Lung (tissue), 12 donors: ENCODE results near the gene IRGQ. TPM values are rescaled to one million over a fixed set of nuclear protein-coding genes. Genes with fewer than 3 reads are reported as not detected.

Source experiments
- ATAC-seq: fragments of 200-7000 bp; cut with Tn5 transposase; one replicate; pipeline ENCODE4 v1.9.1; 2020; ENCODE audit warnings: moderate number of reproducible peaks; ENCODE audit not compliant: insufficient read depth, low FRiP score
- DNase-seq, 3 donors: peaks; one replicate each; pipeline ENCODE4 v3.0.0-alpha.2; 2013 to 2017
- H3K27ac ChIP-seq, 2 donors: one replicate each; pipeline ENCODE4 v1.5.1; 2013; ENCODE audit warnings: mild to moderate bottlenecking in 2 of 2, moderate library complexity in 2 of 2, control low read depth in 1 of 2, inconsistent platforms in 1 of 2, low read depth in 1 of 2, low read length in 1 of 2
- H3K27me3 ChIP-seq, 3 donors: one replicate each; pipeline ENCODE4 v1.5.1; 2013; ENCODE audit warnings: low read length in 2 of 3; ENCODE audit not compliant: control insufficient read depth in 3 of 3, insufficient read depth in 3 of 3
- H3K36me3 ChIP-seq, 4 donors: one replicate each; pipeline ENCODE4 v1.5.1; 2013; ENCODE audit warnings: low read length in 4 of 4, mild to moderate bottlenecking in 1 of 4, moderate library complexity in 1 of 4; ENCODE audit not compliant: control insufficient read depth in 4 of 4, insufficient read depth in 4 of 4
- H3K4me1 ChIP-seq, 5 donors: one replicate each; pipeline ENCODE4 v1.5.1; 2013; ENCODE audit warnings: low read length in 5 of 5, mild to moderate bottlenecking in 2 of 5, moderate library complexity in 1 of 5; ENCODE audit not compliant: control insufficient read depth in 5 of 5, insufficient read depth in 5 of 5
- H3K4me3 ChIP-seq: one replicate; pipeline ENCODE4 v1.5.1; 2013; ENCODE audit warnings: mild to moderate bottlenecking, control low read depth, moderate library complexity
- H3K9ac ChIP-seq, 2 donors: one replicate each; pipeline ENCODE4 v1.5.1; 2013; ENCODE audit warnings: low read length in 2 of 2, control low read depth in 1 of 2; ENCODE audit not compliant: insufficient read depth in 1 of 2
- H3K9me3 ChIP-seq, 4 donors: one replicate each; pipeline ENCODE4 v1.5.1; 2013; ENCODE audit warnings: low read length in 3 of 4, mild to moderate bottlenecking in 1 of 4, moderate library complexity in 1 of 4; ENCODE audit not compliant: control insufficient read depth in 4 of 4, insufficient read depth in 3 of 4
- WGBS, 2 donors: extraction: QIAGEN DNeasy Blood & Tissue Kit; methylation state at CpG; one replicate each; pipeline ENCODE4 v1.1.7; 2013; 5-methylcytosine and 5-hydroxymethylcytosine counted together
- polyA plus RNA-seq, 2 donors: library from polyadenylated mRNA; stranded (reverse); fragments of 200-250 nt; gene quantifications; one replicate each; pipeline ENCODE4 v1.2.1, GENCODE V29; 2013
- total RNA-seq, 2 donors: library from RNA; depleted of rRNA in 1 of 2; stranded (reverse); fragments of >200 nt in 1 of 2; gene quantifications; one replicate each; pipeline ENCODE4 v1.2.1, GENCODE V29; 2014 to 2021
- TF ChIP-seq, protein P1 (sequence below): IDR thresholded peaks from 2 replicates; pipeline ENCODE4 v1.5.1; 2012; ENCODE audit warnings: mild to moderate bottlenecking; ENCODE audit errors: control extremely low read depth, extremely low read depth
- donor health status: control.
- donor health status: control.
- donor health status: Bipolar disorder and iron deficiency.
- donor health status: healthy.
- donor health status: DM: yes; HTN: yes; CAD: no.

IRGQ gene
- total and polyA plus RNA-seq, 4 donors: 3.8 to 28.3 (median 15.6) TPM

DNA sequence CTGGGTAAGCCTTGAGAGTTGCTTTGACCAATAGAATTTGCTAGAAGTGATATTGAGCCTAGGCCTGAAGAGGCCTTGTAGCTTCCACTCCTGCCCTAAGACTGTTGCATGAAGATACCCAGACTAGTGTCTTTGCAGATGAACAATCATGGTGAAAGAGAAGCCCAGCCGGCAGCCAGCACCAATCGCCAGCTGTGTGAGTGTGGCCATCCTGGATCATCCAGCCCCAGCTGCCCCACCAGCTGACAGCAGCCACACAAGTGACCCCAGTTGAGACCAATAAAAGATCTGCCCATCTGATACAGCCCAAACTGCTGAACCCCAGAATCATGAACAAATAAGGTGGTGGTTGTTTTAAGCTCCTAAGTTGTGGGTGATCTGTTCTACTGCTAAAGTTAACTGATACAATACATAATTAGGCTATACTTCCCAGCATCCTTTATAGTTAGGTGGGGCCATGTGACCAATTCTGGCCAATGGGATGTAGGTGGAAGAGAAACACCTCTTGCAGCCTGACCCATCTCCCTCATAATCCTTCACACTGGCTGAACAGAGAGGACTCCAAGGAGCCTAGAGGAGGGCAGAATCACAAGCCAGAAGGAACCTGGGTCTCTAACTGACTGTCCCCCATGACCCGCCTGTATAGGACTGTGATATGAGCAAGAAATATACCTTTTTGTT lies 32.9 kb upstream of the IRGQ start:
- Histone ChIP-seq H3K27ac (no peak overlapping the region), H3K9me3 (no peaks in the 10 kb centered on the region), H3K9ac (no peak overlapping the region), H3K4me1 (peaks cover 0 to 6% (median 0%) of the 10 kb centered on the region in 5 donors), H3K27me3 (no peaks in the 10 kb centered on the region), H3K36me3 (no peaks in the 10 kb centered on the region), H3K4me3 (no peak overlapping the region)
- TF ChIP-seq, protein P1, sequence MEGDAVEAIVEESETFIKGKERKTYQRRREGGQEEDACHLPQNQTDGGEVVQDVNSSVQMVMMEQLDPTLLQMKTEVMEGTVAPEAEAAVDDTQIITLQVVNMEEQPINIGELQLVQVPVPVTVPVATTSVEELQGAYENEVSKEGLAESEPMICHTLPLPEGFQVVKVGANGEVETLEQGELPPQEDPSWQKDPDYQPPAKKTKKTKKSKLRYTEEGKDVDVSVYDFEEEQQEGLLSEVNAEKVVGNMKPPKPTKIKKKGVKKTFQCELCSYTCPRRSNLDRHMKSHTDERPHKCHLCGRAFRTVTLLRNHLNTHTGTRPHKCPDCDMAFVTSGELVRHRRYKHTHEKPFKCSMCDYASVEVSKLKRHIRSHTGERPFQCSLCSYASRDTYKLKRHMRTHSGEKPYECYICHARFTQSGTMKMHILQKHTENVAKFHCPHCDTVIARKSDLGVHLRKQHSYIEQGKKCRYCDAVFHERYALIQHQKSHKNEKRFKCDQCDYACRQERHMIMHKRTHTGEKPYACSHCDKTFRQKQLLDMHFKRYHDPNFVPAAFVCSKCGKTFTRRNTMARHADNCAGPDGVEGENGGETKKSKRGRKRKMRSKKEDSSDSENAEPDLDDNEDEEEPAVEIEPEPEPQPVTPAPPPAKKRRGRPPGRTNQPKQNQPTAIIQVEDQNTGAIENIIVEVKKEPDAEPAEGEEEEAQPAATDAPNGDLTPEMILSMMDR: no peak
- 94% methylated on average over 3 of the region's 3 CpGs for WGBS, 2 donors
- DNase-seq: no peak
- ATAC-seq: no peak

DNA sequence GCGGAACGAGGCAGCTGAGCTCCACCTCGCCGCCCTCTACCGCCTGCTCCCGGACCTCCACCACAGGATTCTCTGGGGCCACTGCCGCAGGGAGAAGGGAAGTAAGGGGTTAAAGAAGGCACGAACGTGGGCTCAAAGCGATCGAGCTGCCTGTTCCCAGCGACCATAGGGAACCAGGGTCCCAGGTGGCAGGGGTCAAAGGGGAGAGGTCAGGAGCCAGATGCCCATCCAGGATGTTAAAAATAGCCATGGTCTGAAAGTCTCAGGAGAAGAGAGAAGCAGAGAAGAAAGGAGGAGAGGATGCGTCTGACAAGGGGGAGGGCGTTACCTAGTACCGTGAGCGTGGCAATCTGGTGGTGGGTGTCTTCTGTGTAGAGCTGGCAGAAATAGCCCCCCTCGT lies 30.9 kb upstream of the IRGQ start:
- no peak overlapping the region for H3K9ac ChIP-seq
- H3K27me3 ChIP-seq: no peaks in the 10 kb centered on the region
- DNase-seq (no peak), ATAC-seq (no peak)
- no peak overlapping the region for H3K27ac ChIP-seq
- no peaks in the 10 kb centered on the region for H3K9me3 ChIP-seq
- peaks cover 0 to 6% (median 0%) of the 10 kb centered on the region in 5 donors for H3K4me1 ChIP-seq
- 52 to 65% methylated on average over 17 of the region's 17 CpGs for WGBS, 2 donors
- TF ChIP-seq, protein P1: no peak
- no peaks in the 10 kb centered on the region for H3K36me3 ChIP-seq
- H3K4me3 ChIP-seq: no peak overlapping the region

DNA sequence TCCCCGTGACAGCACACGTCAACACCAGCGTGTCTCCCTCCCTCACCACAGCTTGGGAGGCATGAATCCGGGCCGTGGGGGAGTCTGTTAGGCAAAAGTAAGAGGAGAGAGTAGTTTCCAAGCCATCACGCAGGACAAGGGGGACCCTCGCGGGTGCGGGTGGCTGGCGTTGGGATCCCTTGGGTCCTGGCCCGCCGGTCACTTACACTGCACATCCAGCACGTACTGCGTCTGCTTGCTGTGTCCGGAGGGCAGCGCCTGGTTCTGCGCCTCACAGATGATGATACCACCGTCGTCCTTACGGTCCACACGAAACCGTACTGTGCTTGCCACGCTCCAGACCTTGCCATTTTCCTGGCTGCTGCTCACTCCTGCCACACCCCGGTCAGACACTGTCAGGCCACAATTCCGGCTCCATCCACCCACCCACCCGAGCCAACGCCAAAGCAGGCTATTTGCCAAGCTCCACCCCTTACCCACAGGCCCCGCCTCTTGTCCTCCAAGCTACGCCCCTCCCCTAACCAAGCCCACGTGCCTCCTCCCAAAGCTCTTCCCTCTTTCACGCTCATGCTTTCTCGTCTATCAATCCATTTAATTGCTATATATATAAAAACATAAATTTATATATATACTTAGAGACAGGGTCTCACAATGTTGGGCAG lies 30.1 kb upstream of the IRGQ start:
- Histone ChIP-seq H3K9me3 (no peaks in the 10 kb centered on the region), H3K27me3 (no peaks in the 10 kb centered on the region), H3K9ac (no peak overlapping the region), H3K27ac (no peak overlapping the region), H3K36me3 (no peaks in the 10 kb centered on the region), H3K4me1 (peaks cover 0 to 6% (median 0%) of the 10 kb centered on the region in 5 donors), H3K4me3 (no peak overlapping the region)
- DNase-seq (no peak), ATAC-seq (no peak)
- TF ChIP-seq, protein P1: no peak
- WGBS, 2 donors: 65 to 79% methylated on average over 32 of the region's 32 CpGs
